Medulla oblongata (tissue), 1 donor: ENCODE measurements around the gene ARMC12.
"Not testable (repeated sequence)": the region's sequence is repeated elsewhere in the genome, so short reads cannot be mapped to it uniquely, and the experiment has no call there.

Source experiments
- DNase-seq: peaks from one replicate; pipeline ENCODE4 v3.0.0-alpha.2; 2015; ENCODE audit errors: extremely low spot score

The ARMC12 gene, protein sequence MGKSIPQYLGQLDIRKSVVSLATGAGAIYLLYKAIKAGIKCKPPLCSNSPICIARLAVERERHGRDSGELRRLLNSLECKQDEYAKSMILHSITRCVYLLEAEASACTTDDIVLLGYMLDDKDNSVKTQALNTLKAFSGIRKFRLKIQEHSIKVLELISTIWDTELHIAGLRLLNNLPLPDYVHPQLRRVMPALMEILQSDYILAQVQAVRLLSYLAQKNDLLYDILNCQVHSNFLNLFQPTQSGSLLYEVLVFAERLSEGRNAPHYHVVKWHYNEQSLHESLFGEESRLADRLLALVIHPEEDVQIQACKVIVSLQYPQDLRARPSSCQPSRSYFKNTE

DNA sequence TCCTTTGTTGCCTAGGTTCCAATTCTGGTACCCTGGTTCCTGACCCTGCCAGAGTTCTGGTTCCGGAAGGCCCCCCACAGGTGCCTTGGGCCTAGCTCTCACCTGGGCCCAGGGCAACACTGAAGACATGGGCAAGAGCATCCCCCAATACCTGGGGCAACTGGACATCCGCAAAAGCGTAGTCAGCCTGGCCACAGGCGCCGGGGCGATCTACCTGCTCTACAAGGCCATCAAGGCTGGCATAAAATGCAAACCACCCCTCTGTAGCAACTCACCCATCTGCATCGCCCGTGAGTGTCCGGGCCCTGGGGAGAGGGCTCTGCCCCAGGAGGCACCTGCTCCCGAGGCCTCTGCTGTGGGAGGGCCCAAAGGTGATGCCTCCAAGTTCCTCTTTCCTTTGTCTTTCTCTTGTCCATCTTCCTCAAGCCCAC lies at the start of gene ARMC12:
Gene ARMC12, plus strand, starts transcription at position 51 of the 431 bp plus-strand sequence. Its CDS starts 77 bp downstream, at position 128.
- no peak for DNase-seq

GRCh38 chr6:35687658-35688604 lies 48.9 kb upstream of the ARMC12 start:
- DNase-seq = peak; percentile 52

DNA sequence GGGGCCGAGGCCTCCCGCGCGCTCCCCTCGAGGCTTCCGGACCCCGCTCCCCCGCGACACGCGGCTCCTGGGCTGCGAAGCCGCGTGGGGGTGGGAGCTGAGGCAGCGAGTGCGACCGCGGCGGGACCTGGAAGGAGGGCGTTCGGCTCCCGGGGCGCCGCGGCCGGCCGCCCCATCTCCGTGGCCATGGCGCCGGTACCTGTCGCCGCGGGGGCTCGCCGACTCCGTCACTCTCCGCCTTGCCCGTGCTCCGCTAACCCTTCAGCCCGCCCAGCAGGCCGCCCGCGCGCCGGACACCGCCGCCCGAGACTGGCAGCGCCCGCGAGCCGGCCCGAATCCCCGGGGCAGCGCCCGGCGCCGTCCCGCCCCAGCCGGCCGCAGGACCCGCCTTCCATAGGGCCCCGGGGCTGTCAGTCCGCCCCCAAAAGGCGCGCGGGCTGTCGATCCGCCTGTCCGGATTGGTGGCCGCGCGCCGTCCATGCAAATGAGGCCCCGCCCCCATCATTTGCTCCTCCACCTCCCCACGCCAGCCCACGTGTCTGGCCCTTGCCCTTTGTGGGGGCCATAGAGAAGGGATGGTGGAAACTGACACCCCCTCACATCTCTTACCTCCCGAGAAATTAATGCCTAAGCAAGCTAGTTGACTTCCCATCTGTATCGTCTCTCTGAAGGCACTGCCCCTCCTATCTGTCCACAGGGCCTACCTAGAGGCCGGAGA lies 48.1 kb upstream of the ARMC12 start, which contains the start of gene FKBP5:
Gene FKBP5, minus strand, starts transcription at position 311 of the 718 bp plus-strand sequence. CDS start 46,091 bp downstream, outside the sequence.
- peak; percentile 95 for DNase-seq

- DNase-seq = not testable (repeated sequence)
Observed at GRCh38 chr6:35690006-35690405, 46.8 kb upstream of the ARMC12 start.

DNA sequence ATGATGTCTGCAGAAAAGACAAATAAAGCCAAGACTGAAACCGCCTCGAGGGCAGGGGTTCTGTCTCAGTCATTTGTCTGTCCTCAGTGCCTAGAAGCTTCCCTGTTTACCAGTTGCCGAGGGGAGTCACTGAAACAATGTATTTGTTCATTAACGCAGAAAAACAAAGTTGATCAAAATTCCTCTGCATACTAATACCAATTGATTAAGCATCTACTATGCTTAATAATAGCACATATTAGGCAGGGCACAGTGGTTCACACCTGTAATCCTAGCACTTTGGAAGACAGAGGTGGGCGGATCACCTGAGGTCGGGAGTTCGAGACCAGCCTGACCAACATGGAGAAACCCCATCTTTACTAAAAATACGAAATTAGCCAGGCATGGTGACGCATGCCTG lies 46.3 kb upstream of the ARMC12 start:
- no peak for DNase-seq

DNA sequence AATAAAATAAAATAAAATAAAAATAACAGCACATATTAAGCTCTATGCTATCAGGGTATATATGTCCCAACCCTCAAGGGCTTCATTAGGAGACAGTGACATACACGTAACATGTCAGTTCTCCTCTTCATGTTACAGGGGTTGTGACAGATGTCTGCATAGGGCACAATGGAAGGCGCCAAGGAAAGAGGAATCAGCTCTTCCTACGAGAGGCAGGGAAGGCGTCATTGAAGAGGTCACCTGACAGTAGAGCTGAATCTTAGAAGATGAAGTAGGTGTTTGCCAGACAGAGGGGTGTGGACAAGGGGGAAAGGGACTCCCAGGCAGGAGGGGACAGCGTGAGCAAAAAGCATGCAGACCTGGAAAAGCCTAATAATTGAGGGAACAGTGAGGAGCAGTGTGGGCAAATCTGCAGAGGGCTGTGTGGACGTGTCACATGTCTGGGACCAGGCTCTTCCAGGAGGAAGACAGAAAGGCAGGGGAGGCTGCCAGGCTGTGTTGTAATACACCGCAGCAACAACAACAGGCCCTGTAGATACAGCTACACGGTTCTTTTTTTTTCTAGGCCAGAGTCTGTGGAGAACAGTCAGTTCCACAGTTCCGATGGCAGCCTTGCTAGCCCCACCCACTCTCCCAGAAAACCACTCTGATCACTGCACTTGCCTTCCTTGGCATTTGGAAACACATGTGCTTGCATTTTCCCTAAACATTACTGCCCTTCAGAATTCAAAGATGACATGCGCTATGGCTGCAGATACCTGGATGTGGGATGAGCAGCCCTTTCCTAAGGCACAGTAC lies 45.6 kb upstream of the ARMC12 start:
- peak; percentile 72 for DNase-seq

- DNase-seq = no peak
Observed at GRCh38 chr6:35694462-35694861, 42.4 kb upstream of the ARMC12 start.

DNA sequence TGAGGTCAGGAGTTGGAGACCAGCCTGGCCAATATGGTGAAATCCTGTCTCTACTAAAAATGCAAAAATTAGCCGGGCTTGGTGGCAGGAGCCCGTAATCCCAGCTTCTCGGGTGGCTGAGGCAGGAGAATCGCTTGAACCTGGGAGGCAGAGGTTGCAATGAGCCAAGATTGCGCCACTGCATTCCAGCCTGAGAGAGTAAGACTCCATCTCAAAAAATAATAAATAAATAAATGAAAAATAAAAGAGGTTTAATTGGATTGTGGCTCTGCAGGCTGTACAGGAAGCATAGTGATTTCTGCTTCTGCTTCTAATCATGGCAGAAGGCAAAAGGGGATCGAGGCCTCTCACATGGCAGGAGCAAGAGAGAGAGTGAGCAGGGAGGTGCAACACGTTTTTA lies 38.4 kb upstream of the ARMC12 start:
- not testable (repeated sequence) for DNase-seq

DNA sequence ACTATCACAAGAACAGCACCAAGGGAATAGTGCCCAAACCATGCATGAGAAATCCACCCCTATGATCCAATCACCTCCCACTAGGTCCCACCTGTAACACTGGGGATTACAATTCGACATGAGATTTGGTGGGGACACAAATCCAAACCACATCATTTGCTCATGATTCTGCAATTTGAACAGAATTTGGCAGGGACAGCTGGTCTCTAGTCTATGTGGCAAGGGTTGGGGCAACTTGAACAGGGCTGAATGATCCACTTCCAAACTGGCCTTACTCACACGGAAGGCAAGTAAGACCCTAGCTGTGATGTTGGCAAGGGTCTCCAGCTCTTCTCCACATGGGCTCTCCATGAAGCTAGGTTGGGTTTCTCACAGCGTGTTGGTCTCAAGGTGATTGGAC lies 38.0 kb upstream of the ARMC12 start:
- DNase-seq = no peak

GRCh38 chr6:35703554-35703953 lies 33.3 kb upstream of the ARMC12 start:
- DNase-seq = no peak

GRCh38 chr6:35706468-35706867 lies 30.4 kb upstream of the ARMC12 start:
- no peak for DNase-seq

DNA sequence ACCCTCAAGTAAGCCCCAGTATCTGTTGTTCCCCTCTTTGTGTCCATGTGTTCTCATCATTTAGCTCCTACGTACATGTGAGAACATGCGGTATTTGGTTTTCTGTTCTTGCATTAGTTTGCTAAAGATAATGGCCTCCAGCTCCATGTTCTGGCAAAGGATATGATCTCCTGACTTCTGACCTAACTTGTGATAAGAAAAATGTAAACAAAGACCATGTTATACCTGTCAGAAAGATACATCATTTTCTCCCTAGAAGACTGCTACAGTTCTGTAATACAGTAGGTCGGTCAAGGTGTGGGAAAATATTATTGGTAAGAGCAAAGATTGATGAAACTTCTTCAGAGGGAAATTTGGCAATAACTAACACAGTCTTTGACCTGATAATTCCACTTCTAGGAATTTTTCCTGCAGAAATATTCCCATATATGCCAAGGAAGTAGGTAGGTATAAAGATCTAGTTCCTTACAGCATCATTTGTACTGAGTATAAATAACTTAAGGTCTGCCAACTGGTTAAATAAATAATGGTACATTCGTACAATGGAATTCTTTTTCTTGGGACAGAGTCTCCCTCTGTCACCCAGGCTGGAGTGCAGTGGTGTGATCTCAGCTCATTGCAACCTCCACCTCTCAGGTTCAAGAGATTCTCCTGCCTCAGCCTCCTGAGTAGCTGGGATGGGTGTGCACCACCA lies 29.0 kb upstream of the ARMC12 start:
- DNase-seq = no peak

- DNase-seq = no peak
Observed at GRCh38 chr6:35708585-35708984, 28.2 kb upstream of the ARMC12 start.

- DNase-seq = no peak
Observed at GRCh38 chr6:35710241-35710847, 26.5 kb upstream of the ARMC12 start.

DNA sequence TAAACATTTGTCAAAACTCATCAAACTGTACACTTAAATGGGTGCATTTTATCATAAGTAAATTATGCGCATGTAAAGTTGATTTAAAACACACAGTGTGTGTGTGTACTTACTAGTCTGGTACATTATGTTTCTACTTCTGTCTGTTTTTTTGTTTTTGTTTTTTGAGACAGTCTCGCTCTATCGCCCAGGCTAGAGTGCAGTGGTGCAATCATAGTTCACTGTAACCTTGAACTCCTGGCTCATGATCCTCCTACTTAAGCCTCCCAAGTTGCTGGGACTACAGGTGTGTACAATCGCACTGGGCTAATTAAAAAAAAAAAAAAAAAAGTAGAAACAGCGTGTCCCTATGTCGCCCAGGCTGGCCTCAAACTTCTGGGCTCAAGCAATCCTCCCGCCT lies 25.1 kb upstream of the ARMC12 start:
- no peak for DNase-seq

DNA sequence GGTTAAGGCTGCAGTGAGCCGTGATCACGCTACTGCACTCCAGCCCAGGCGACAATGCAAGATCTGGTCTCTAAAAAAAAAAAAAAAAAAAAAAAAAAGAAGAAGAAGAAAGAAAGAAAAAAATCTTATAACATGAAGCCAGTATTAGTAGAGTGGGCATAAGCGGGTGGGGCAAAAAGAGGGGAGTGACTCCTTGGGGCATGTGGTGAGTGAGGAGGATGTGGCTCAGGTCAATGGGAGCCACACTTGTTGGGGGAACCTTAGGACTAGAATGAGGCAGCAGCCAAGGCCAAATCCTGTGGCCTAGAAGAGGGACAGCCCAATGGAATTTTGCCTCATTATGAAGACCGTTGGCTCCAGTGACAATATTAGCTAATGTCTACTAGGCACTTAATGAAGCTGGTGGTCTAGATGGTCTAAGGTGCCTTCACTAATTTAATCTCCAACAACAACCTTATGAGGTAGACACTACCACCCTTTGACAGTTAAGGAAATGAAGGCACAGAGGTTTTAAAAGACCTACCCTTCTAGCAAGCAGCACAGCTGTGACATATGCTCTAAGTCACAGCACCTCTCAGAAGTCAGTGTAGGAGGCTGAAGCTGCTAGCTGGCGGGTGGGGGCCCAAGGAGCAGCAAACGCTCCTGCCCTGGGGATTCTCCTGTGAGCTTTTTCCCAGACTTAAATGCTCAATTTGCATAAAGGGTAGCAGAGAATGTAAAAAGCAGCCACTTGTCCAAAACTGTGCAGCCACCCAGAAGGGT lies 23.6 kb upstream of the ARMC12 start:
- no peak for DNase-seq

GRCh38 chr6:35716798-35717197 lies 20.0 kb upstream of the ARMC12 start:
- no peak for DNase-seq

DNA sequence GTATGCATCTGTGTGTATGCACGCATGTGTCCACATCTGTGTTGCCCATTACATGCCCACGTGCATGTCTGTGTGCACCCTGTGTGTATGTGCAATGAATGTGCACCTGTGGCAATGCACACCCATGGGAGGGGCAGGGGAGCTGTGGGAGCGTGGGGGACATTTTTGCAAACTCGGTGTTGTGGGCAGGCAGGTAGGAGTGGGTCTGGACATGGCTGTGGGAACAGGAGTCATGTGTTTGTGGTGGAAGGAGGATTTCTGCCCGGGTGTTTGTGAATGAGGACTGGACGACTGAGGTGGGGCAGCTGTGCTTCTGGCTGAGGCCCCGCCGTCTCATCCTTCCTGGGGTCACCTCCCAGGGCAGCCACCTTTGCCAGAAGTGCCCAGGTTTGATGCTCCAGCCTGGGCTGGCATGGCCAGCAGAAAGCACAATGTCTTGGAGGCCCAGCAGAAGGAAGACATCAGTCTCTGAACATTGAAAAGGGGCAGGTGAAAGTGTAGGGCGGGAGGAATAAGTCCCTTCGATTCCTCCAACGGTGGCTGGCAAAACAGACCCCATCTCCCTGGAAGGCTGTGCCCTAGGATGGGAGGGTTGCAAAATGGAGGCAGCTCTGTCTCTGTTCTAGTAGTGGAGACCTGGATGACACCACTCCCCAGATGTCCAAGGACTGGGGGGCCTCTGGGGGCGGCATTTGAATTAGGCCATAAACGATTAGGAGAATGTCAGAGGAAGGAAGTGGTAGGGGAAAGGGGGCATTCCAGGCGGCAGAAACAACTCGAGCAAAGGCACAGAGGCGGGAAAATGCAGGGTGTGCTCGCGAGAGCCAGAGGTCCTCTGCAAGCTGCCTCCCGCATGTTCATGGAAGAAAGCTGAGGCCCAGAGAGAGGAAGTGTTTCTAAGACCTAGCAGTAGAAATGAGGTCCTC lies 19.1 kb upstream of the ARMC12 start:
- DNase-seq = no peak
